Measurements from ENCODE around the gene RNF144A.

- TF ChIP-seq CTCF (IDR thresholded peaks at IDR 0.05) (no peak), EP300 (IDR thresholded peaks at IDR 0.05; ENCODE audit: borderline replicate concordance in 1 of 2, low read depth in 1 of 2, low read length in 1 of 2) (no peak), YY1 (IDR thresholded peaks at IDR 0.05; ENCODE audit: low read depth) (no peak), POLR2AphosphoS5 (IDR thresholded peaks at IDR 0.05; ENCODE audit: low read depth, low read length) (no peak), CHD2 (IDR thresholded peaks at IDR 0.05; ENCODE audit: low read length, partially characterized antibody) (no peak), SIN3A (IDR thresholded peaks at IDR 0.05; ENCODE audit: borderline replicate concordance, low read depth, low read length) (no peak), SMC3 (IDR thresholded peaks at IDR 0.05; ENCODE audit: low read depth, low read length) (no peak), USF1 (IDR thresholded peaks at IDR 0.05; ENCODE audit: borderline replicate concordance, low read depth) (no peak), PBX3 (IDR thresholded peaks at IDR 0.05) (no peak), GATA2 (CRISPR knock-in tag; IDR thresholded peaks at IDR 0.05) (no peak), JUND (IDR thresholded peaks at IDR 0.05) (no peak)
Observed at GRCh38 chr2:7020059-7020458, 102.8 kb downstream of the RNF144A start.
